Measurements from ENCODE around the gene DDX49.

The DDX49 gene

DNA sequence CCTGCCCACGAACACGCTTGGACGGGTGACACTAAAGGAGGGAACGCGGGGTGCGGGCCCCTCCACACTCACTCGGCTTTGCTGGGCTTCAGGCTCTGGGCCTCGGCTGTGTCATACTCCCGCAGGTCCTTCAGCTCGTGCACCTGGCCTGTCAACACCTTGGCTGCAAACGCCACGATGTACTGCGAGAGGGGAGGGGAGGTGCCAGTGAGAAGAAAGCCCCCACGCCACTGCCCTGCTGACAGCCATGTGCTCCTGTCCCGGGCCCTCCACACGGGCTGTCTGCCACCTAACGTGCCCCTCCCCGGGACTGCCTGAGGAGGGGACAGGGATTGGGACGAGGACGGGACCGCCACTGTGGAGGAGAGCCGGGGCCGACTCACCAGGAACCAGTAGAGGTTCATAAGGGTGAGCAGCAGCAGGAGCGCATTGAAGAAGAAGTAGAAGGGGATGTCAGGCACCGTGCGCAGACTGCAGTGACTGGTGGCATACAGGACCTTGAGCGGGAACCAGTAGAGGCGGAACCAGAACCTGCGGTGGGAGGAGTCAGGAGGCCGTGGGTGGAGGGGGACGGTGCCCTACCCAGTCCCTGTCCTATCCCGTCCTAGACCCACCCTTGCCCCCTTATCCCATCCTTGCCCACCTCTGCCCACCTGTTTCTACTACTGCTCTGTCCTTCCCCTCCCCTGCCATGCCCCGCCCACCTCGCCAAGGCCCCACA is 40.5 kb upstream of the DDX49 start:
- DNase-seq (ENCODE audit: insufficient read length, low spot score): no peak
- no peak for FAIRE-seq

DNA sequence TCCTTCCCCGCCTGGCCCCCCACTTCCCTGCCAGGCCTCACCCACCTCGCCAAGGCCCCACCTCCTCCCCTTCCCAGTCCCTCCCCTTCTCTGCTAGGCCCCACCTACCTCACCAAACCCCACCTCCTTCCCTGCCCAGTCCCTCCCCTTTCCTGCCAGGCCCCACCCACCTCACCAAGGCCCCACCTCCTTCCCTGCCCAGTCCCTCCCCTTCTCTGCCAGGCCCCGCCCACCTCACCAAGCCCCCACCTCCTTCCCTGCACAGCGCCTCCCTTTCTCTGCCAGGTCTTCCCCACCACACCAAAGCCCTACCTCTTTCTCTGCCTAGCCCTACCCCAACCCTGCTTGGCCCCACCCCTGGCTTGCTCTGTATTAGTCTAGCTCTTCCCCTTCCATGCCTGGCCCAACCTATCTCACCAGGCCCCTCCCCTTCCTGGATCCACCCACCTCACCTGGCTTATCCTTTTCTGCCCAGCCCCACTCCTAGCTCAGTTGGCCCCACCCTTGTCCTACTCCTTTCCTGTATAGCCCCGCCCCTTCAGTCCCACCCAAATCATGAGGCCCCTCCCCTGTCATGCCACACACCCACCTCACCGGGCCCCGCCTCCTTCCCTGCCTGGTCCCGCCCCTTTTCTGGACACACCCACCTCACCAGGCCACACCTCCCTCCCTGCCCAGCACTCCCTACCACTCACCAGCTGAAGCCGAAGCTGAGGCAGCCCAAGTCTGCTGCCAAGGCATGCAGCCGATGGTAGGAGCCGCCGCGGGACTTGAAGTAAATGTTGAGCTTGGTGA is 39.7 kb upstream of the DDX49 start:
- TF ChIP-seq POLR2AphosphoS5 (IDR thresholded peaks at IDR 0.05; ENCODE audit: low read depth, low read length): no peak
- TF ChIP-seq SPI1 (IDR thresholded peaks at IDR 0.05; ENCODE audit: low read depth, low read length): no peak
- TF ChIP-seq POLR2A (IDR thresholded peaks at IDR 0.05; ENCODE audit: low read depth, low read length): no peak
- TF ChIP-seq TAF1 (IDR thresholded peaks at IDR 0.05; ENCODE audit: low read depth, low read length): no peak
- TF ChIP-seq POU2F2 (IDR thresholded peaks at IDR 0.05; ENCODE audit: low read depth, low read length): no peak
- no peak for TF ChIP-seq PAX5 (IDR thresholded peaks at IDR 0.05; ENCODE audit: insufficient read depth, low read length, severe bottlenecking)
- DNase-seq (ENCODE audit: insufficient read length, low spot score) (no peak), FAIRE-seq (peak; percentile 57)

More for the DNA sequence above, 40.5 kb upstream of the DDX49 start:
- TF ChIP-seq SPI1 (IDR thresholded peaks at IDR 0.05; ENCODE audit: low read depth, low read length): no peak
- no peak for TF ChIP-seq PAX5 (IDR thresholded peaks at IDR 0.05; ENCODE audit: insufficient read depth, low read length, severe bottlenecking)
- no peak for TF ChIP-seq POLR2A (IDR thresholded peaks at IDR 0.05; ENCODE audit: low read depth, low read length)
- TF ChIP-seq POU2F2 (IDR thresholded peaks at IDR 0.05; ENCODE audit: low read depth, low read length): no peak
- TF ChIP-seq POLR2AphosphoS5 (IDR thresholded peaks at IDR 0.05; ENCODE audit: low read depth, low read length): no peak
- TF ChIP-seq TAF1 (IDR thresholded peaks at IDR 0.05; ENCODE audit: low read depth, low read length): no peak

DNA sequence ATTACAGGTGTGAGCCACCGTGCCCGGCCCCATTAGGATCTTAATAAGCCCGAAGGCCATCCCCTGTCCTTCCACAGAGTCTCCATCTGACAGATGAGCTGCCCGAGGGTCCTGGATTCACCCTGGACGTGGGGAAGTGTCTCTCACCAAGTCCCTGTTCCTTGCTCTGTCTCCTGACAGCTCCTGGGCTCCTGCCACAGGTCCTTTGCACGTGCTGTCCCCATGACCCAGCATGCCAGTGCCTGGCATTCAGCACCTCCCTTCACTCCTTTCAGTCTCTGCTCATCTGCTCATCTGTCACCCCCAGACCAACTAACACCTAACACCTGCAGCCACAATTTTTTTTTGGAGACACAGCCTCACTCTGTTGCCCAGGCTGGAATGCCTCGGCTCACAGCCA is 38.0 kb upstream of the DDX49 start:
- TF ChIP-seq POU2F2 (IDR thresholded peaks at IDR 0.05; ENCODE audit: low read depth, low read length) (no peak), TAF1 (IDR thresholded peaks at IDR 0.05; ENCODE audit: low read depth, low read length) (no peak), POLR2A (IDR thresholded peaks at IDR 0.05; ENCODE audit: low read depth, low read length) (no peak), POLR2AphosphoS5 (IDR thresholded peaks at IDR 0.05; ENCODE audit: low read depth, low read length) (no peak), SPI1 (IDR thresholded peaks at IDR 0.05; ENCODE audit: low read depth, low read length) (no peak), PAX5 (IDR thresholded peaks at IDR 0.05; ENCODE audit: insufficient read depth, low read length, severe bottlenecking) (no peak)
- no peak for FAIRE-seq
- DNase-seq (ENCODE audit: insufficient read length, low spot score): no peak

DNA sequence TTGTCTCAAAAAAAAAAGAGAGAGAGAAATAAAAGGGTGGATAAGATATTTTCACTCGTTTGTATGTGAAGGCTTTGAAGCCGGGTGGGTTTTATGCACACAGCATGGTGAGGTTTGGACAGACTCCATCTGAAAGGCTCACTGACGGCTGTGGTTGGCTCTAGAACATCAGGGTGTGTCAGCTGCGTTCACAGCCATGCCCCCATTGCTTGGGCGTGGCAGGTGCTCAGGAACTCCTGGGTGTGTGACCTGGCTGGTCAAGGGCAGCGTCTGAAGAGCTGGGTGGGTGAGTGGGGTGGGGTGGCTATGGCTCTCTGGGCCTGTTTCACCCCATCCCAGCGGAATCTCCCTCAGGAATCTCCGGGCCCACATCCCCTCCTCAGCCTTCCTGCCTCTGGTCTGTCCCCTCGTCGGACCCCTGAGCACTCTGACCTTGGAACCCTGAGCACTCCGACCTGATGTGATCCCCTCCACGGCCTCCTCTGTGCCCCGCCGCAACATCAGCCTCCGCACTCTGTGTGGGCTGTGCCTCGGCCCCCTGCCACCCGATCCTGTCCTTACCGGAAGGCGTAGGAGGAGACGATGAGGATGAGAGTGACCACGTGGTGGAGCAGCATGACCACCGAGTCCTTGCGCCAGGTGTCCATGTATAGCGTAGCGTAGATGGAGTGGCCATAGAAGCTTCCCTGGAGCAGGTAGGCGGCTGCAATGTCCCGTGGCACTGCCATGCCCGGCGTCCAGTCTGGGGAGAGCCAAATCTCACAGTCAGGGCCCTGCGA is 35.8 kb upstream of the DDX49 start:
- TF ChIP-seq SPI1 (IDR thresholded peaks at IDR 0.05; ENCODE audit: low read depth, low read length) (no peak), TAF1 (IDR thresholded peaks at IDR 0.05; ENCODE audit: low read depth, low read length) (no peak), POLR2AphosphoS5 (IDR thresholded peaks at IDR 0.05; ENCODE audit: low read depth, low read length) (no peak), PAX5 (IDR thresholded peaks at IDR 0.05; ENCODE audit: insufficient read depth, low read length, severe bottlenecking) (no peak), POLR2A (IDR thresholded peaks at IDR 0.05; ENCODE audit: low read depth, low read length) (no peak), POU2F2 (IDR thresholded peaks at IDR 0.05; ENCODE audit: low read depth, low read length) (no peak)
- FAIRE-seq: no peak

DNA sequence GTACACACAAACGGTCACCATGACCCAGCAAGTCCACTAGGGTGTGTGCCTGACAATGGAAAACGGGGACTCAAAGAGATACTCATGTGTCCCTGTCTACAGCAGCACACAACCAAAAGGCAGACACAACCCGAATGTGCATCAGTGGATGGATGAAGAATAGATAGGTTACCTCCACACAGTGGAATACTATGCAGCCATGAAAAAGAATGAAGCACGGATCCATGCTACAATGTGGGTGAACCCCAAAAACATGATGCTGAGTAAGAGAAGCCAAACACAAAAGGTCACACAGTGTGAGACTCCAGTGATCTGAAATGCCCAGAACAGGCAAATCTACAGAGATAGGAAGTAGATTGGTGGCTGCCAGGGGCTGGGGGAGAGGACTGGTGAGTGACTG is 32.5 kb upstream of the DDX49 start:
- no peak for DNase-seq (ENCODE audit: insufficient read length, low spot score)
- TF ChIP-seq SPI1 (IDR thresholded peaks at IDR 0.05; ENCODE audit: low read depth, low read length) (no peak), POU2F2 (IDR thresholded peaks at IDR 0.05; ENCODE audit: low read depth, low read length) (no peak), PAX5 (IDR thresholded peaks at IDR 0.05; ENCODE audit: insufficient read depth, low read length, severe bottlenecking) (no peak), TAF1 (IDR thresholded peaks at IDR 0.05; ENCODE audit: low read depth, low read length) (no peak)
- FAIRE-seq: no peak

More for the DNA sequence above, 35.8 kb upstream of the DDX49 start:
- DNase-seq (ENCODE audit: insufficient read length, low spot score): no peak

DNA sequence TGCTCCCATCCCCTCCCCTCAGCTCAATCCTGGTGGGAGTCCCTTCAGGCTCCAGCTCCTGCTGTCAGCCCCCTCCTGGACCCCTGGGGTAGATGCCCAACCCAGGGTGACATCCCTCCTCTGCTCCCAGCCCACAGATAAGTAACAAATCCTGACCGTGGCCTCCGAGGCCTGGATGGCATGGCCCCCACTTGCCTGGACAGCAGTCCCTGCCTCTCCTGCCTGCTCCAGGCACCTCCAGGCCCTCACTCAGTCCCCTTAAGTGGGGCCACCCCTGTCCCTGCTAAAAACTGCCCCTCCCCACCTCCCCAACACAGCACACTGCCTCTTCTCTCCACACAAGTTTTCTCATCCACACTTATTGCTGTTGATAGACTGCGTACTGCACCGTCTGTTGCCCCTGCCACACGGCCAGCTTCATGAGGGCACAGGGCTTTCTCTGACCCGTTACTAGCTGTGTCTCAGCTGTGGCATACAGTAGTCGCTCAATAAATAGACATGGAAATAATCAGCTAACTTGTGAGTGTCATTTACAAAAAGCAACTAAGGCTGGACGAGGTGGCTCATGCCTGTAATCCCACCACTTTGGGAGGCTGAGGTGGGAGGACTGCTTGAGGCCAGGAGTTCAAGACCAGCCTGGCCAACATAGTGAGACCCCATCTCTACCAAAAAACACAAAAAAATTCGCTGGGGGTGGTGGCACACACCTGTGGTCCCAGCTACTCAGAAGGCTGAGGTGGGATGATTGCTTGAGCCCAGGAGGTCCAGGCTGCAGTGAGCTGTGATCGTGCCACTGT is 29.4 kb upstream of the DDX49 start:
- TF ChIP-seq SPI1 (IDR thresholded peaks at IDR 0.05; ENCODE audit: low read depth, low read length): no peak
- no peak for TF ChIP-seq PAX5 (IDR thresholded peaks at IDR 0.05; ENCODE audit: insufficient read depth, low read length, severe bottlenecking)
- no peak for TF ChIP-seq POLR2A (IDR thresholded peaks at IDR 0.05; ENCODE audit: low read depth, low read length)
- no peak for TF ChIP-seq TAF1 (IDR thresholded peaks at IDR 0.05; ENCODE audit: low read depth, low read length)
- no peak for TF ChIP-seq POLR2AphosphoS5 (IDR thresholded peaks at IDR 0.05; ENCODE audit: low read depth, low read length)
- TF ChIP-seq POU2F2 (IDR thresholded peaks at IDR 0.05; ENCODE audit: low read depth, low read length): no peak
- no peak for FAIRE-seq
- no peak for DNase-seq (ENCODE audit: insufficient read length, low spot score)

DNA sequence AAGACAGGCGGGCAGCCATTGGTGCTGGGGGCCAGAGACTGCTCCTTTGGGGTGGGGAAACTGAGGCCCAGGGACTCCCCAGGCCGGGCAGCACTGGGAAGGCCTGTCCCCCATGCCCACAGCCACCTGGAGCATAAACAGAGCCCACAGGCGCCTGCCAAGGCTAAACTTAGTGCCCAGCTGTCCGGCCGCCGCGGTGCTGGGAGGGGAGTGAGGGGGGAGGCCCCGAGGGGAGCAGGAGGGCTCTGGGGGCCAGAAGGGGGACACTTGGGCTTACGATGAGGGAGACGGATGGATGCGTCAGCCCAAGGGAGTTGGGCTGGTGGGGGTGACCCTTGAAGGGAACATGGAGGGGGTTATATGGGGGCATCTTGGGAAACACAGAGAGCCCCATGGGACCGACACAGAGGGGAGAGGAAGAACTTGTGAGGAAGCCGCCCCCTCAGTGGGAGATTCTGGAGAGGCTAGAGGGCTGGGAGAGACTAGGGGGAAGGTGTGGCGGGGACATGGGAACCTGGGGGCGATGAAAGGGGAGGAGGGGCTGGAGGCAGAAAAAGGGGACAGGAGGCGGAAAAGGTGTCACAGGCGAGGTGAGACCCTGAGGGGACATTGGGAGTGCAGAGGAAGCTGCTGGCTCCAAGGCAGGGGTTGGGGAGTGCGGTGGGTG is 25.8 kb upstream of the DDX49 start:
- FAIRE-seq (no peak), DNase-seq (ENCODE audit: insufficient read length, low spot score) (no peak)
- no peak for TF ChIP-seq POLR2AphosphoS5 (IDR thresholded peaks at IDR 0.05; ENCODE audit: low read depth, low read length)
- TF ChIP-seq SPI1 (IDR thresholded peaks at IDR 0.05; ENCODE audit: low read depth, low read length): no peak
- no peak for TF ChIP-seq TAF1 (IDR thresholded peaks at IDR 0.05; ENCODE audit: low read depth, low read length)
- no peak for TF ChIP-seq POLR2A (IDR thresholded peaks at IDR 0.05; ENCODE audit: low read depth, low read length)
- no peak for TF ChIP-seq PAX5 (IDR thresholded peaks at IDR 0.05; ENCODE audit: insufficient read depth, low read length, severe bottlenecking)
- TF ChIP-seq POU2F2 (IDR thresholded peaks at IDR 0.05; ENCODE audit: low read depth, low read length): no peak
